GM12873 (cell line): Measurements from ENCODE around the gene MRPL28.

Source experiments
- CTCF ChIP-seq: IDR thresholded peaks from 2 replicates; pipeline ENCODE4 v1.5.1; 2012; ENCODE audit warnings: low read depth, mild to moderate bottlenecking, moderate library complexity, low read length, control low read depth; ENCODE audit not compliant: insufficient read depth; ENCODE audit errors: missing control alignments

The MRPL28 gene

GRCh38 chr16:324451-325334 lies 45.6 kb downstream of the MRPL28 start:
- no peak for TF ChIP-seq CTCF

- TF ChIP-seq CTCF = no peak
Observed at GRCh38 chr16:324201-324450, 46.2 kb downstream of the MRPL28 start.

GRCh38 chr16:322476-323143 lies 47.7 kb downstream of the MRPL28 start:
- TF ChIP-seq CTCF = no peak

GRCh38 chr16:321532-321931 lies 48.8 kb downstream of the MRPL28 start:
- TF ChIP-seq CTCF = no peak

- no peak for TF ChIP-seq CTCF
Observed at GRCh38 chr16:320206-320605, 50.1 kb downstream of the MRPL28 start.

- peak; percentile 48 for TF ChIP-seq CTCF
Observed at GRCh38 chr16:318628-319027, 51.7 kb downstream of the MRPL28 start.

GRCh38 chr16:317583-317982 lies 52.8 kb downstream of the MRPL28 start:
- no peak for TF ChIP-seq CTCF
